Esophagus muscularis mucosa (tissue), 4 donors: Measurements from ENCODE around the gene GPC6.

Source experiments
- EP300 ChIP-seq: sonication (generic); formaldehyde crosslinking; IDR thresholded peaks from one replicate; pipeline ENCODE4 v1.6.1; 2017; ENCODE audit warnings: antibody characterized with exemption
- POLR2A ChIP-seq: fragments of 450-650 bp; IDR thresholded peaks from one replicate; pipeline ENCODE4 v1.6.1; 2017; ENCODE audit warnings: antibody characterized with exemption, moderate library complexity, mild to moderate bottlenecking, low read depth
- TF ChIP-seq, protein P1 (sequence below), 3 experiments: fragments of 200-600 bp in 2 of 3; fragments of 450-650 bp in 1 of 3; sonication (generic) in 2 of 3; IDR thresholded peaks; one replicate each; pipeline ENCODE4 v1.5.1; 2017 to 2019; ENCODE audit warnings: antibody characterized with exemption in 3 of 3, mild to moderate bottlenecking in 2 of 3, moderate library complexity in 1 of 3

- TF ChIP-seq EP300: no peak
- TF ChIP-seq, protein P1, sequence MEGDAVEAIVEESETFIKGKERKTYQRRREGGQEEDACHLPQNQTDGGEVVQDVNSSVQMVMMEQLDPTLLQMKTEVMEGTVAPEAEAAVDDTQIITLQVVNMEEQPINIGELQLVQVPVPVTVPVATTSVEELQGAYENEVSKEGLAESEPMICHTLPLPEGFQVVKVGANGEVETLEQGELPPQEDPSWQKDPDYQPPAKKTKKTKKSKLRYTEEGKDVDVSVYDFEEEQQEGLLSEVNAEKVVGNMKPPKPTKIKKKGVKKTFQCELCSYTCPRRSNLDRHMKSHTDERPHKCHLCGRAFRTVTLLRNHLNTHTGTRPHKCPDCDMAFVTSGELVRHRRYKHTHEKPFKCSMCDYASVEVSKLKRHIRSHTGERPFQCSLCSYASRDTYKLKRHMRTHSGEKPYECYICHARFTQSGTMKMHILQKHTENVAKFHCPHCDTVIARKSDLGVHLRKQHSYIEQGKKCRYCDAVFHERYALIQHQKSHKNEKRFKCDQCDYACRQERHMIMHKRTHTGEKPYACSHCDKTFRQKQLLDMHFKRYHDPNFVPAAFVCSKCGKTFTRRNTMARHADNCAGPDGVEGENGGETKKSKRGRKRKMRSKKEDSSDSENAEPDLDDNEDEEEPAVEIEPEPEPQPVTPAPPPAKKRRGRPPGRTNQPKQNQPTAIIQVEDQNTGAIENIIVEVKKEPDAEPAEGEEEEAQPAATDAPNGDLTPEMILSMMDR (IDR thresholded peaks at IDR 0.05): no peak
- no peak for TF ChIP-seq POLR2A
Observed at GRCh38 chr13:93243375-93244063, 16.9 kb downstream of the GPC6 start.
